ENCODE data around the gene GABBR2. TPM values are rescaled to one million over a fixed set of nuclear protein-coding genes. Genes with fewer than 3 reads are reported as not detected.

GABBR2 gene
- total RNA-seq, 1 experiment from 2014 or later, result 0.76 TPM

DNA sequence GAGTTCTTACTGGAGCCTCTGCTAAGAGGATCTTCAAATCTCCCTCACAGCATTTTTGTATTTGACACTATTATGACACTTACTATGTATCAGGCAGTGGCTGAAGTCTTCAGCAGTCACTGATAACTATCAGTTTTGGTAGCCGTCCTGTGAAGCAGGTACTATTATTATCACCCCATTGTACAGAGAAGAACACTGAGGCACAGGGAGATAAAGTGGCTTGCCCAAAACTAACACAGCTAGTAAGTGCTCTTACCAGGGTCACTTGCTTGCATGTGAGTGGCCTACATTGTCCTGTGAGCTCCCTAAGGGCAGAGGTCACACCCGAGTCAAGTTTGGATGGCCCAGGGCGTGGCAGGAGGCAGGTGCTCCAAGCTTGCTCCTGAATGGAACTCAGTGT lies 16.8 kb downstream of the GABBR2 start:
- Histone ChIP-seq H3K27ac (no peak overlapping the region), H3K36me3 (ENCODE audit: low read depth) (no peaks in the 10 kb centered on the region), H4K20me1 (ENCODE audit: insufficient read depth) (no peaks in the 10 kb centered on the region), H3K9me3 (ENCODE audit: insufficient read depth, low read depth) (no peaks in the 10 kb centered on the region), H3K4me3 (no peak overlapping the region), H2AFZ (no peak overlapping the region), H3K79me2 (ENCODE audit: low read depth) (0 out of 2 replicates have a peak, but pooled peaks cover 8% of the 10 kb centered on the region), H3K4me2 (no peak overlapping the region), H3K4me1 (replicated peaks; ENCODE audit: insufficient read depth) (peaks cover 22% of the 10 kb centered on the region), H3F3A (ENCODE audit: insufficient read depth, low read depth) (peaks cover 16% of the 10 kb centered on the region), H3K9me2 (ENCODE audit: insufficient read depth) (no peaks in the 10 kb centered on the region), H3K27me3 (ENCODE audit: insufficient read depth, low read depth) (no peaks in the 10 kb centered on the region)
- intact Hi-C loops (cut with micrococcal nuclease; ENCODE audit: unreplicated experiment), result no loop called here
- ChIA-PET POLR2A (ENCODE audit: unreplicated experiment) (no interaction called here), CTCF (no interaction called here)
- no peak for TF ChIP-seq EZH2 (IDR thresholded peaks at IDR 0.05; ENCODE audit: low read depth)
- TF ChIP-seq, protein P1, sequence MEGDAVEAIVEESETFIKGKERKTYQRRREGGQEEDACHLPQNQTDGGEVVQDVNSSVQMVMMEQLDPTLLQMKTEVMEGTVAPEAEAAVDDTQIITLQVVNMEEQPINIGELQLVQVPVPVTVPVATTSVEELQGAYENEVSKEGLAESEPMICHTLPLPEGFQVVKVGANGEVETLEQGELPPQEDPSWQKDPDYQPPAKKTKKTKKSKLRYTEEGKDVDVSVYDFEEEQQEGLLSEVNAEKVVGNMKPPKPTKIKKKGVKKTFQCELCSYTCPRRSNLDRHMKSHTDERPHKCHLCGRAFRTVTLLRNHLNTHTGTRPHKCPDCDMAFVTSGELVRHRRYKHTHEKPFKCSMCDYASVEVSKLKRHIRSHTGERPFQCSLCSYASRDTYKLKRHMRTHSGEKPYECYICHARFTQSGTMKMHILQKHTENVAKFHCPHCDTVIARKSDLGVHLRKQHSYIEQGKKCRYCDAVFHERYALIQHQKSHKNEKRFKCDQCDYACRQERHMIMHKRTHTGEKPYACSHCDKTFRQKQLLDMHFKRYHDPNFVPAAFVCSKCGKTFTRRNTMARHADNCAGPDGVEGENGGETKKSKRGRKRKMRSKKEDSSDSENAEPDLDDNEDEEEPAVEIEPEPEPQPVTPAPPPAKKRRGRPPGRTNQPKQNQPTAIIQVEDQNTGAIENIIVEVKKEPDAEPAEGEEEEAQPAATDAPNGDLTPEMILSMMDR (conservative IDR thresholded peaks at IDR 0.05), result no peak
- no TSS peak for BruUV-seq (replicated peaks)
- DNase-seq, result no peak

DNA sequence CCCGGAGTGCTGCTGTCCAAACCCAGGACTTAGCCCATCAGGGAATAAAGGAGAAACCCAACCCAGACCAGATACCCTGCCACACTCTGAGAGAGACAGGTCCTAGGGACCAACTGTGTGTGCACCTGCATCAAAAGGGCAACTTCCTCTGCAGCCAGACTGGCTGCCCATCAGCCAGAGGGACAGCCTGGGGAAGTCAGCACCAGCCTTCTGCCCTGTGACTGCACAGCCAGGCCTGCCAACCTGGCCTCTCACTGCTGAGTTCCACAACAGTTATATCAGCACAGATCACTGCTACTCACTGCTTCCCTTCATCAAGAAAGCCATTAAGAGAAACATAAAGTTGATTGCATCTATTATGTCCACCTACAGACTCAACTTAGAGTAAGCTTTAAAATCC lies 18.0 kb downstream of the GABBR2 start:
- Histone ChIP-seq H3F3A (ENCODE audit: insufficient read depth, low read depth) (peaks cover 26% of the 10 kb centered on the region), H3K36me3 (ENCODE audit: low read depth) (no peaks in the 10 kb centered on the region), H3K9me3 (ENCODE audit: insufficient read depth, low read depth) (no peaks in the 10 kb centered on the region), H3K9me2 (ENCODE audit: insufficient read depth) (no peaks in the 10 kb centered on the region), H3K4me1 (replicated peaks; ENCODE audit: insufficient read depth) (peaks cover 34% of the 10 kb centered on the region), H3K4me3 (no peak overlapping the region), H2AFZ (no peak overlapping the region), H4K20me1 (ENCODE audit: insufficient read depth) (no peaks in the 10 kb centered on the region), H3K27ac (no peak overlapping the region), H3K27me3 (ENCODE audit: insufficient read depth, low read depth) (no peaks in the 10 kb centered on the region), H3K79me2 (ENCODE audit: low read depth) (peaks cover 11% of the 10 kb centered on the region; the same call in 1 of the 2 replicates), H3K4me2 (no peak overlapping the region)
- no TSS peak for BruUV-seq (replicated peaks)
- POLR2A ChIA-PET (ENCODE audit: unreplicated experiment), result no interaction called here
- no peak for TF ChIP-seq EZH2 (IDR thresholded peaks at IDR 0.05; ENCODE audit: low read depth)
- TF ChIP-seq, protein P1 (conservative IDR thresholded peaks at IDR 0.05), result no peak
- intact Hi-C loops (cut with micrococcal nuclease; ENCODE audit: unreplicated experiment), result no loop called here
- no peak for DNase-seq
- CTCF ChIA-PET, result no interaction called here

DNA sequence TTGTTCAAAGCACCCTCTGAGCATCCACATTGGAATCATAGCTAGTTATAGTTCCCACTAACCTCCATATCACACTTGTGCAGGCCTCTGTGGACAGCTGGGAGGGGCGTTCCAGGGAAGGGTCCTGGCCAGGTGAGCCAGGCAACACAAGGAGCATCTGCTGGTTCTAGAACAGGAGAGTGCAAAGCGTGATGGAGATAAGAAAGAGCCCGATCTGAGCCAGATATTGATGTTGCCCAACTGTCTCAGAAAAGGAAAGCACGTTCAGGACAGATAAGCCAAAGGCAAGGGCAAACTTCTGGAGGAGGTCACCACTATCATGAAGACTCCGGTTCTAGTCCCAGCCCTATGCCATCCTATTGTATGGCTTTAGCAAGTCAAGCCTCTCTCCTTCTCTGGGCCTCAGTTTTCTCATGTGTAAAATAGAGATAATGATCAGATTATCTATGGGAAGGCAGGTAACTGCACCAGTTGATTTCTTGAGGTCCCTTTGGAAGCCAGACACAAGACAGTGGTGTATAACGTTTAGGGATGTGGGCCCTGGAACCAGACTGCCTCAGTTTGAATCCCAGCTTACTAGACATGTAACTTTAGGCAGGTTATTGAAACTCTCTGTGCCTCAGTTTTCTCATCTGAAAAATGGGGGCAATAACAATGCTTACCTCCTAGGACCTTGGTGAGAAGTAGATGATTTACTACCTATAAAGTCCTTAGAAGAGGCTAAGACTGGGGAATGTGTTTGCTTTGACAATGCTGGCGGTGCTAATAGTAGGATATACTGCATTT lies 19.8 kb downstream of the GABBR2 start:
- H4K20me1 ChIP-seq (ENCODE audit: insufficient read depth), result no peaks in the 10 kb centered on the region

More for the DNA sequence above, 19.8 kb downstream of the GABBR2 start:
- peak overlapping the region; percentile 94 for H3K27ac ChIP-seq
- no peaks in the 10 kb centered on the region for H3K9me3 ChIP-seq (ENCODE audit: insufficient read depth, low read depth)
- peak overlapping the region; percentile 27; the same call in 1 of the 2 replicates for H3K4me2 ChIP-seq
- H3K79me2 ChIP-seq (ENCODE audit: low read depth), result peaks cover 17% of the 10 kb centered on the region; the same call in 1 of the 2 replicates
- CTCF ChIA-PET, result no interaction called here
- H2AFZ ChIP-seq, result no peak overlapping the region
- no peak overlapping the region for H3K4me3 ChIP-seq
- POLR2A ChIA-PET (ENCODE audit: unreplicated experiment), result no interaction called here
- no peaks in the 10 kb centered on the region for H3K27me3 ChIP-seq (ENCODE audit: insufficient read depth, low read depth)
- H3F3A ChIP-seq (ENCODE audit: insufficient read depth, low read depth), result peaks cover 30% of the 10 kb centered on the region
- no peaks in the 10 kb centered on the region for H3K36me3 ChIP-seq (ENCODE audit: low read depth)
- TF ChIP-seq, protein P1 (conservative IDR thresholded peaks at IDR 0.05), result no peak
- no peak for TF ChIP-seq EZH2 (IDR thresholded peaks at IDR 0.05; ENCODE audit: low read depth)
- no peak for DNase-seq
- no peaks in the 10 kb centered on the region for H3K9me2 ChIP-seq (ENCODE audit: insufficient read depth)
- H3K4me1 ChIP-seq (replicated peaks; ENCODE audit: insufficient read depth), result peaks cover 41% of the 10 kb centered on the region
- intact Hi-C loops (cut with micrococcal nuclease; ENCODE audit: unreplicated experiment), result loop anchor here (5.0 kb wide), 2 partner anchors 137 to 372 kb away; no protein-coding TSS in a partner anchor
- BruUV-seq (replicated peaks), result no TSS peak
